ENCODE results near the gene ANTKMT. TPM values are rescaled to one million over a fixed set of nuclear protein-coding genes. Genes with fewer than 3 reads are reported as not detected.

The ANTKMT gene
- total RNA-seq, 1 experiment from 2014 or later, result 93.6 TPM

GRCh38 chr16:673399-673991 is 47.5 kb upstream of the ANTKMT start:
- Histone ChIP-seq H3K27ac (ENCODE audit: low read length) (no peak overlapping the region), H3K4me3 (ENCODE audit: low read depth in 2 of 2, low read length in 2 of 2) (no peak overlapping the region), H3K4me1 (ENCODE audit: control insufficient read depth, insufficient read depth, low read length) (peaks cover 28% of the 10 kb centered on the region), H3K9me3 (ENCODE audit: control insufficient read depth, insufficient read depth, low read depth, low read length) (no peaks in the 10 kb centered on the region), H3K36me3 (ENCODE audit: control insufficient read depth, insufficient read depth, low read length) (peaks cover 3% of the 10 kb centered on the region; the same call in 1 of the 2 replicates), H3K27me3 (ENCODE audit: control insufficient read depth, insufficient read depth, low read length) (no peaks in the 10 kb centered on the region)
- ChIA-PET CTCF (no interaction called here), POLR2A (no interaction called here)
- intact Hi-C loops (cut with micrococcal nuclease; ENCODE audit: unreplicated experiment) (no loop called here), in situ Hi-C loops (cut with HindIII; ENCODE audit: low pct_unique_long_range_greater_than_20kb, low sequenced_read_pairs) (no loop called here)
- ATAC-seq, result no peak
- no peak for DNase-seq (ENCODE audit: low read depth, low spot score)
- TF ChIP-seq REST (IDR thresholded peaks at IDR 0.05; ENCODE audit: insufficient read depth in 1 of 2, low read depth in 2 of 2, low read length in 1 of 2) (no peak), TCF7L2 (IDR thresholded peaks at IDR 0.05; ENCODE audit: low read depth, low read length) (no peak), POLR2AphosphoS5 (IDR thresholded peaks at IDR 0.05; ENCODE audit: low read depth, low read length) (no peak), SIN3A (IDR thresholded peaks at IDR 0.05; ENCODE audit: borderline replicate concordance, insufficient read depth, low read depth, low read length) (no peak), CTCF (IDR thresholded peaks at IDR 0.05) (no peak)
- TSS peak; percentile 50 for BruUV-seq (replicated peaks)

GRCh38 chr16:674214-674881 is 46.6 kb upstream of the ANTKMT start:
- no peak for TF ChIP-seq REST (IDR thresholded peaks at IDR 0.05; ENCODE audit: insufficient read depth in 1 of 2, low read depth in 2 of 2, low read length in 1 of 2)
- no peak for TF ChIP-seq POLR2AphosphoS5 (IDR thresholded peaks at IDR 0.05; ENCODE audit: low read depth, low read length)
- TF ChIP-seq SIN3A (IDR thresholded peaks at IDR 0.05; ENCODE audit: borderline replicate concordance, insufficient read depth, low read depth, low read length), result no peak
- no peak for TF ChIP-seq CTCF (IDR thresholded peaks at IDR 0.05)
- no peak for TF ChIP-seq TCF7L2 (IDR thresholded peaks at IDR 0.05; ENCODE audit: low read depth, low read length)
- peaks cover 3% of the 10 kb centered on the region; the same call in 1 of the 2 replicates for H3K36me3 ChIP-seq (ENCODE audit: control insufficient read depth, insufficient read depth, low read length)
- no peak overlapping the region for H3K4me3 ChIP-seq (ENCODE audit: low read depth in 2 of 2, low read length in 2 of 2)
- in situ Hi-C loops (cut with HindIII; ENCODE audit: low pct_unique_long_range_greater_than_20kb, low sequenced_read_pairs), result no loop called here
- H3K4me1 ChIP-seq (ENCODE audit: control insufficient read depth, insufficient read depth, low read length), result peaks cover 29% of the 10 kb centered on the region
- intact Hi-C loops (cut with micrococcal nuclease; ENCODE audit: unreplicated experiment), result no loop called here
- DNase-seq (ENCODE audit: low read depth, low spot score), result no peak
- BruUV-seq (replicated peaks), result no TSS peak
- H3K27me3 ChIP-seq (ENCODE audit: control insufficient read depth, insufficient read depth, low read length), result no peaks in the 10 kb centered on the region
- ATAC-seq, result peak; percentile 19
- peak overlapping the region; percentile 62 for H3K27ac ChIP-seq (ENCODE audit: low read length)
- no peaks in the 10 kb centered on the region for H3K9me3 ChIP-seq (ENCODE audit: control insufficient read depth, insufficient read depth, low read depth, low read length)
- ChIA-PET CTCF (no interaction called here), POLR2A (no interaction called here)

Data from Panc1 (cell line).